ENCODE data around the gene PBX1.

PBX1 gene

DNA sequence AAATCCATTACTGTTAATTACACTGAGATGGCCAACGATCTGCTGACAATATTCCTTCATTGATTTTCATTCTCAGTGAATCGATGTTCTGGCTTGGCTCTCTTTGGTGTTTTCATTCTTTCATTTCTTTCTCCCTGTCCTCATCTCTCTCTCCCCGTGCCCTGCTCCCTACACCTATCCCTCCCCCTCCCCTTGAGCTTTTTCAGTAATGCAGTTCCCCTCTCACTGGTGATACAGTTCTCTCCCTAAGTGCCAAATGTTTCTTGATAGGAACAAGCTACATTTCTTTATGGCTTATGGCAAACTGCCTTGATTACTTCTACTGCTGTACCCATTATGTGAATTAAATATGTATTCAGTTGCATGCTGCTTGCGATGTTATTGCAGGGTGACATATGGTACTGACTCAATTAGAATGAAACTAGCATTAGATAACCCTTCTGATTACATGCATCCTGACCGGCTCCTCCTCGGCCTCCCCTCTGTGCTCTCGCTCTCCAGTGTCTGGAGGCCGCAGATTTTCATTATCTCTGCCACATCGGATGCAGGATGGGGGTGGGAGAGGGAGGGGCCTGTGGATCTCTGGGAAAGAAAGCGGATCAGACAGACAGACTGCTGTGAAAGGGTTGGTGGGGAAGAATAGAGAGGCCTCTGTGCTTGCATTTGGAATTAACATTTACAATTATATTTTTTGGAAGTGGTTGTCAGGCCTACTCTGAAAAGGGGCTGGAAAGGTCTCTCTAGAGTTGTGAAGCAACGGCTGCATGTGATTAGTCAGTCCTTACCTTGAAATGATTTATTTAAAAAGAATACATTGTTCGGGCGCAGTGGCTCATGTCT is 130.9 kb downstream of the PBX1 start:
- no peak overlapping the region for H3K27ac Mint-ChIP-seq
- H3K4me1 Mint-ChIP-seq: no peaks in the 10 kb centered on the region
- no peak for ATAC-seq

DNA sequence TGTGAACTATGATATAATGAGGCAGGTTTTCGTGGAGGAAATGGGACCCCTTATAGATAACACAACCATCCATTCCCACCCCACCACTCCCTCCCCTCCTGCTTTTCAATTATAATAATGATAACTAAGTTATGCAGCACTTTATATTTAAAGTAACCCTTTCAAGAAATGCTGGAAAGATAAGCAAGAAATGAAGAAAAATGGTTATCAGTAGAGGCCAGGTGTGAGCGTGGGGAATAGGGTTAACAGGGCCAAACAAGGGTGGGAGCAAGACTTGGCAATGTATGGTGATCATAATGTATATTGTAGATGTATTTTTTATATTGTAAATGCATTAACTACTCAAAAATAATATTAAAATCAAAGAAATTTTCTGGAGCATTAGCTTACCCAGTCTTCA is 133.4 kb downstream of the PBX1 start:
- DNase-seq (ENCODE audit: low spot score in 2 of 2) (no peak), ATAC-seq (no peak)
- Mint-ChIP-seq H3K36me3 (no peaks in the 10 kb centered on the region), H3K27ac (no peak overlapping the region), H3K9me3 (no peaks in the 10 kb centered on the region), H3K4me3 (no peak overlapping the region), H3K4me1 (no peaks in the 10 kb centered on the region)

More for the DNA sequence above, 130.9 kb downstream of the PBX1 start:
- DNase-seq (ENCODE audit: low spot score in 2 of 2): no peak
- H3K36me3 Mint-ChIP-seq: no peaks in the 10 kb centered on the region
- H3K9me3 Mint-ChIP-seq: no peaks in the 10 kb centered on the region
- H3K4me3 Mint-ChIP-seq: no peak overlapping the region

DNA sequence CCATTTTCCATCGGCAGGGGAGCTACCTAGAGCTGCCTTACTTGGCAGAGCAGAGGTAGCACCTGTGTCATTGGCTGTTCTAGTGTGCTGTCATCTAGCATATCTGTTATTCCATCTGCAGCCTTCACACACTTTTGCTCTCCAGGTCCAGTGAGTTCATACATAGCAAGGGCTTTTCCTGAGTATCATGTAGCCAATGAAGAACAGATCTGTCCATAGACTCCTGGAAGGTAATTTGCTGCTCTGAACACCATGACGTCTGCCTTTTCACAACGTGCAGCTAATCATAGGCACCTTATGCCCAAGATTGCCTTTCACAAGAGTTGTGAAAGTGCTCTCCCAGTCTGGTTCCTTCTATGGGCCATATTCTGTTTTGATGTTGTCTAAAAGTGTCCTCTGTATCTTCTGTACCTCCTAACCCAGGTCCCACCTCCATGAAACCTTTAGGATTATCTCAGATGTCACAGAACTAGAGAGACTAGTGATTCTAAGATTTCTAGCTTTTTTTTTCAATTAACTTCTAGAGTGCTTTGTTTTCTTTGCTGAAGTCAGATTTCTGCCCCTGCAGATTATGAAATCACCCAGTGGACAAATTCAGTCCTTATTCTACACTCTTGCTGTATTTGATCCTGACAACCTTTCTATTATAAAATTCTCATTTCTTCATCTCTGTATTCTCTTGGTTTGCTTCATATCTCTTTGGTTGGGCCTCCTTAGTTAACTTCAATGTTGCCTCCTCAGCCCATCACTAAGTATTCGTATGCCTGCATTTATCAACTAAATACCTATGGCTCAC is 134.8 kb downstream of the PBX1 start:
- DNase-seq (ENCODE audit: low spot score in 2 of 2) (no peak), ATAC-seq (no peak)
- no peak overlapping the region for H3K27ac Mint-ChIP-seq
- no peaks in the 10 kb centered on the region for H3K9me3 Mint-ChIP-seq
- no peaks in the 10 kb centered on the region for H3K4me1 Mint-ChIP-seq
- H3K36me3 Mint-ChIP-seq: no peaks in the 10 kb centered on the region
- no peak overlapping the region for H3K4me3 Mint-ChIP-seq

DNA sequence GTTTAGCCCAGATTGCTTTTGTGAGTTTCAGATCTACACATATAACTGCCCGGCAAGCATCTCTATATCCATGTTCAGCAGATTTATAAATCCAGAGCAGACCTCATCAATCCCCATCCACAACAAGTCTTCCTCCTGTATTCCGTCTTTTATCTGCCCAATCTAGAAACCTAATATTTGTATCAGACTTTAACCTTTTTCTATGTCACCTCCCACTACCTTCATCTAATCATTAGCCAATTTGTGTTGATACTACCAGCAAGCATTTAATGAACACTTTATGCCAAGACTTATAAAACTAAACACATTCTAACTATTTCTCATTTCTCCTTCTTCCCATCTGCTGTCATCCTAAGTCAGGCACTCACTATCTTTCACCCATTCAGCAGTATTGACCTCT is 135.5 kb downstream of the PBX1 start:
- H3K36me3 Mint-ChIP-seq: no peaks in the 10 kb centered on the region
- no peak overlapping the region for H3K4me3 Mint-ChIP-seq
- no peak for DNase-seq (ENCODE audit: low spot score in 2 of 2)
- H3K27ac Mint-ChIP-seq: no peak overlapping the region
- ATAC-seq: no peak
- H3K4me1 Mint-ChIP-seq: no peaks in the 10 kb centered on the region
- no peaks in the 10 kb centered on the region for H3K9me3 Mint-ChIP-seq

DNA sequence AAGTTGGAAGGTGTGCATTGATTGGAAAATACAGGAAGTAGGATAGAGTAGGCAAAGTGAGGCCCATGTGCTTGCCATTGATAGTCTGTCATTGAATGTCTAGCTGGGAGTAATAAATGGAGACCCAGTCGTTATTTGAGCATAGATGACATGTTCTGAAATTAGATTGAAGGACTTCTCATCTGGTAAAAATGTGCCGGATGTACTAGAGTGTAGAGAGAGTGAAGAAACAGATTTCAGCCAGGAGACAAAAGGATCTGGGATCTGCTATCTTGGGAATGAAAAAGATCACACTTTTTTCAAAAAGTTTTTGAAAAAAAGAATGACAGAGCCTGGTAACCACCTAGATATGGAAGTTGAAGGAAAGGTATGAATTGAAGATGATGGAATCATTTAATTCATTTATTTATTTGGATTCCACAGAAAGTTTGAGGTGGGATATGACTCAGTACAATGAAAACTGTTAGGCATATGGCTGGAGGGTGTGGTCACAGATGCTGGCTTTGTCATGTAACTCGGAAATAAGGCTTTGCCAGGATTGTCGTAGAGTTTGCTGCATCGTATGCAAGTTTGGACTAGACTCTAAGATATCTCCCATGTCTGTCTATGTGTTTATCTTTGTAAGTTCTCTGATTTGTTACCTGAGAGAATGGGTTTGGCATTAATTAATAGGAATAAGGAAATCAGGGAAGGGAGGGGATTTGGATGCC is 137.1 kb downstream of the PBX1 start:
- Mint-ChIP-seq H3K27ac (no peak overlapping the region), H3K9me3 (no peaks in the 10 kb centered on the region), H3K4me3 (no peak overlapping the region), H3K36me3 (no peaks in the 10 kb centered on the region), H3K4me1 (no peaks in the 10 kb centered on the region)
- DNase-seq (ENCODE audit: low spot score in 2 of 2): no peak
- no peak for ATAC-seq

DNA sequence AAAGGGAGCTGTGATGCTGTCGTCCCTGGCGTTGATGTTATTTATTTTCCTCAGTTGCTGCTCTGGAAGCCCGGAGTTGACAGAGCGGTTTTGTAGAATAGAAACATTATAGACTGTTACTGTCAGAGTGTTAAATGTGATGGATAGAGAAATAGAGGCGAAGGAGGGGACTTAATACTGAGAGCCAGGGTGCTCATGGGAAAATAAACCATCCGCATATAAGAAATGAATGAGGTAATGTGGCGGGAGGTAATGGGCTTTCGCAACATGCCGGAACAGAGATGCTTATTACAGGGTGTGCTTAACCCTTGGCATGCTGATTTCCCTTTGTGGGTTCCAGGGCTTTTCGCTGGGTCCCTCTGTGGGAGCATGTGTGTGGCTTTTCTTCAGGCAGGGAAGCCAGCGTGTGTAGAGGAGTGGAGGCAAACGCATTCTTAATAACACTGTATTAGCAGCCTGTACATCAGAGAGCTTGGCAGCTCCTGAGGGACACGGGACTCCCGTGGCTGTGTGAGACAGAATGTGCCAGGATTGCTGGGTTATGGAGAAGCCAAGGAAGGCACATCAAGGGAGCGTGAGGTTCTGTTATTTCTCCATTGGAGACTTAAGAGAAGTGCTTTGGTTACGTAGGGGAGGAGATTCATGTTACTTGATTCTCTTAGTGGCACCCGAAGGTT is 141.0 kb downstream of the PBX1 start:
- Mint-ChIP-seq H3K9me3 (no peaks in the 10 kb centered on the region), H3K4me3 (no peak overlapping the region), H3K4me1 (no peaks in the 10 kb centered on the region), H3K27ac (no peak overlapping the region), H3K36me3 (no peaks in the 10 kb centered on the region)
- ATAC-seq (no peak), DNase-seq (ENCODE audit: low spot score in 2 of 2) (no peak)

DNA sequence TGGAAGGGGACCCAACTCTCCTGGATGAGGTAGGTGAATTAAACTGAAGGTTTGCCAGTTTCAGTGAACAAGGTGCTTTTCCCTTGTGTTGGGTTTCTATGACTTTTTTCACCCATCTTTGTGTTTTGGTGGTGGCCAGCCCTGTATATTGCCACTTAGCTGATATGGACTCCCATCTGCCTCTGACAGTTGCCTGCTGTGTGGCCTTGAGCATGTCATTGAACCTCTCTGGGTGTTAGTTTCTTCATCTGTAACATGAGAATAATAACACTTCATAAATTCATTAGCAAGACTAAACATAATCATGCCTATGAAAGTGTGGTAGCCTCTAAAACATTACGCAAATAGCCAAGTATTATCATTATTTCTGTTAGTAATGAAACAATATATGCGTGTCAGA is 141.7 kb downstream of the PBX1 start:
- Mint-ChIP-seq H3K27ac (no peak overlapping the region), H3K36me3 (no peaks in the 10 kb centered on the region), H3K4me1 (no peaks in the 10 kb centered on the region), H3K9me3 (no peaks in the 10 kb centered on the region), H3K4me3 (no peak overlapping the region)
- DNase-seq (ENCODE audit: low spot score in 2 of 2) (no peak), ATAC-seq (no peak)

DNA sequence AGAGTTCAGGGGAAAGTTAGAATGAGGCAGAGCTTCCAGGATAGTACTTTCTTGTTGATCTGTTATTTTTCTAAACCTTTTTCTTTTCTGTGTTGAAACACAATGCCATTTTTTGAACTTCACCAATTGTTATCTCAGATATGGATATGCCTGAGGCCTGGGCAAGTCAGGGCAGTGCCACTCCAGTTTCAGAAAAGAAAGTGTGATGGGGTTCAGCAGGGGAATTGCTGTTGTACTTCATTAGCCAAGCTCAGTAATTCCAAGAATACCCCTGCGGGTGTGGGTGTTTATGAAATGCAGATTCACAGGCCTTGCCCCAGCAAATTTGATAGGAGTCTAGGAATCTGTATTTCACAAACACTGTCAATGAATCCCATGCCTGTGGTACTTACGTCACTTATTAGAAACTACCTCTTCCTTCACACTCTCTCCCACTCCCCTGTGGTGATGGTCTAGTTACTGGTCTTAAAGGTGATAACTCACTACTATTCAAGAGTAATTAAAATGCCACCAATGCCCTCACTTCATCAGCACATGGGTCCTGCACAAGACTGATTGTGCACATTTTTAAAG is 142.3 kb downstream of the PBX1 start:
- Mint-ChIP-seq H3K36me3 (no peaks in the 10 kb centered on the region), H3K4me1 (no peaks in the 10 kb centered on the region), H3K27ac (no peak overlapping the region), H3K9me3 (no peaks in the 10 kb centered on the region), H3K4me3 (no peak overlapping the region)
- DNase-seq (ENCODE audit: low spot score in 2 of 2): no peak
- no peak for ATAC-seq

DNA sequence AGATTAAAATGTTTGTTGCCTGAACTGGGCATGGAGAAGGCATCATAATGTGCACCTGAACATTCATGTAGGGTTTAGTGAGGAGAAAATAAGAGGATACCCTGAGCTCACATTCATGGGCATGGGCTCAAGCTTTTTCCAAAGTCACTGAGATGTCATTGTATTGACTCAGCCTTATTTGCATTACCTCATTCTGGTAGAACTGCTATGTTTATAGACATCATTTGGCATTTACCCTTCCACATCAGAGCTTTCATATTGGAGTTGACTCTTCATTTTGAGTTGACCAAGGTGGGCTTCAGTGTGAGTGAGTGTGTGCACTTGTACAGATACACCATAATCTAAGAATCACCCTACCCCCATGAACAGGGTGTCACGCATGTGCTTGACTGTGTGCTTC is 143.2 kb downstream of the PBX1 start:
- H3K4me3 Mint-ChIP-seq: no peak overlapping the region
- peaks cover 4% of the 10 kb centered on the region for H3K9me3 Mint-ChIP-seq
- ATAC-seq (no peak), DNase-seq (ENCODE audit: low spot score in 2 of 2) (no peak)
- H3K36me3 Mint-ChIP-seq: no peaks in the 10 kb centered on the region
- H3K27ac Mint-ChIP-seq: no peak overlapping the region
- H3K4me1 Mint-ChIP-seq: no peaks in the 10 kb centered on the region

DNA sequence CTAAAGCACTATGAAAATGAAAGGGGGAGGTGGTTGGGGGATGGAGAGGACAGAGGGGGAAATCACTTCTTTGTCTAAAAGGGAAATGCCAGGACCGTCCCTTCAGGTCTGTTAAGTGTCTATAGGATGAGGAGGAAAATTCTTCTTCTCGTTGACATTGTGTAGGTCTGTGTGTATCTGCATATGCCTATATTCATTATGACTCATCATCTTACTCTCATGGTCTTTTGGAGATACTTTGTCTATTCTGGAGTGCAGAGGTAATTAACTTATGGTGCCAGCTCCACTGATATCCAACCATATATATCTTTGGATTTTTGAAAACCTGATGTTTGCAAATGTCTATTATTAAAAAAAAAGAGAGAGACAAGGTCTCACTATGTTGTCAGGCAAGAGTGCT is 143.7 kb downstream of the PBX1 start:
- Mint-ChIP-seq H3K4me3 (no peak overlapping the region), H3K4me1 (no peaks in the 10 kb centered on the region), H3K36me3 (no peaks in the 10 kb centered on the region), H3K27ac (no peak overlapping the region), H3K9me3 (peaks cover 7% of the 10 kb centered on the region)
- no peak for DNase-seq (ENCODE audit: low spot score in 2 of 2)
- ATAC-seq: no peak

DNA sequence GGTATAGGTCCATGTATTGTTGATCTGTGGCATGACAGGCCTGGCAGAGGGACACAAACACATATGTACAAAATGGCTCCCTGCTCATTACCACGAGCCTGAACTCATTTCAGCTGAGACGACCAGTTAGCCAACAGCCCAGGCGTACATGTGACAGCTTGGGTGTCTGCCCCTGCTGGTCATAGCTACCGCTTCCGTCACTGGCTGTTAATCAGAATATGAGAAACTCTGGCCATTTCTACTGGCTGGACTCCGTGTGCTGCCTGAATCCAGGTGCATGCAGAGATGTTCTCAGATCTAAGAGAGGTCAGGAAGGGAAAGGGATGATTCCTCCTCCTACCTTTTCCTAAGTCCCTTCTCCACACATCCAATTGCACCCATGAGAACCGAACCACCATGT is 144.5 kb downstream of the PBX1 start:
- Mint-ChIP-seq H3K9me3 (peaks cover 7% of the 10 kb centered on the region), H3K27ac (no peak overlapping the region), H3K4me1 (no peaks in the 10 kb centered on the region), H3K36me3 (no peaks in the 10 kb centered on the region), H3K4me3 (no peak overlapping the region)
- DNase-seq (ENCODE audit: low spot score in 2 of 2) (no peak), ATAC-seq (no peak)

DNA sequence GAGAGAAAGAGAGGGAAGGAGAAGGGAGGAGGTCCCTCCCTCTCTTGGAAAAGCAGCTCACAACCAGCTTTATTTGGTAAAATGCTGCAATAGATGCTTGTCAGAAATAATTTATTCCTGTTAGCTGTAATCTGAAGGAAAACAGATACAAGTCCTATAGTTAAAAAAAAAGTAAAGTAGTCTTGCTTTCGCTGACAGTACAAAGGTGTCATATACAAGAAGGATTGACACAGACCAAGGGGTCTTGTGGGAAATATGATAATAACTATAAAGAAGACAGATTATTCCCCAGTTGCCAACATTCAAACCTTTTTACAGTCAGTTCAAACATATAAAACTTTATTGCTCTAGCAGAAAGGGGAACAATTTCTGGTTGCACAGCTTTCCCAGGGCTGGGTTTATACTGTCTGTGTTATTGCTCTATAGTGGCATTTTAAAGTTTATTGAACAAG is 145.0 kb downstream of the PBX1 start:
- peaks cover 7% of the 10 kb centered on the region for H3K9me3 Mint-ChIP-seq

DNA sequence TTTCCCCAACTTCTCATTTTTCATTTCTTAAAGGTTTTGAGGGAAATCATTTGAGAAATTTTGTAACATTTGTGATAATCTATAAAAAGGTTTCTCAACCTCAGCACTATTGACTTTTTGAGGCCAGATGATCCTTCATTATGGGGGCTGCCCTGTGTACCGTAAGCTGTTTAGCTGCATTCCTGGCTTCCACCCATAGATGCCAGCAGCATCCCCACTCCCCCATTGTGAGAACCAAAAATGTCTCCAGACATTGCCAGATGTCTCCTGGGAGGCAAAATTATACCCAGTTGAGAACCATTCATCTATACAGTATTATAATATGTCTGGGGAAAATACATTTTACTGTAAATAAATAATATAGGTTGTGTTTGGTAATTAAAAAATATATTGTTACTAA is 146.0 kb downstream of the PBX1 start:
- H3K27ac Mint-ChIP-seq: no peak overlapping the region
- no peak for DNase-seq (ENCODE audit: low spot score in 2 of 2)
- ATAC-seq: no peak
- no peaks in the 10 kb centered on the region for H3K36me3 Mint-ChIP-seq
- no peaks in the 10 kb centered on the region for H3K4me1 Mint-ChIP-seq
- no peak overlapping the region for H3K4me3 Mint-ChIP-seq
- H3K9me3 Mint-ChIP-seq: peaks cover 7% of the 10 kb centered on the region

More for the DNA sequence above, 145.0 kb downstream of the PBX1 start:
- Mint-ChIP-seq H3K4me3 (no peak overlapping the region), H3K4me1 (no peaks in the 10 kb centered on the region), H3K27ac (no peak overlapping the region), H3K36me3 (no peaks in the 10 kb centered on the region)
- no peak for ATAC-seq
- no peak for DNase-seq (ENCODE audit: low spot score in 2 of 2)

DNA sequence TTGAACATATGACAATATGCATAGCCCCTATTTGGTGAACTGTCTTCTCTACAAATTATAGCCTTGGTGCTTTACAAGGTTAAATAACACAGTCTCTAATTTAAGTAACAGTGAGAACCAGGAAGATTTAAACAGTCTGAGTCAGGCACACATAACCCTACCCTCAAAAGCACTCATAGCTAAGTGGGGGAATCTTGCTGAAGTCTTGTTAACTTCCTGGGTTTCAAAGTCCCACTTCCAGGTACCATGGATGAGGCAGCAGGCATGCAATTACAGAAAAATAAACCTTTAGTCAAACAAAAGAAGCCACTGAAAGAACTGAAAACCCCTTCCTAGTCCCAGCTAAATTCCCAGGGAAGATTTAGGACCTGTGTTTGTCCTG is 147.6 kb downstream of the PBX1 start:
- no peak for ATAC-seq
- no peak for DNase-seq (ENCODE audit: low spot score in 2 of 2)
- peaks cover 7% of the 10 kb centered on the region for H3K9me3 Mint-ChIP-seq
- H3K4me3 Mint-ChIP-seq: no peak overlapping the region
- no peaks in the 10 kb centered on the region for H3K4me1 Mint-ChIP-seq
- H3K27ac Mint-ChIP-seq: no peak overlapping the region
- no peaks in the 10 kb centered on the region for H3K36me3 Mint-ChIP-seq

DNA sequence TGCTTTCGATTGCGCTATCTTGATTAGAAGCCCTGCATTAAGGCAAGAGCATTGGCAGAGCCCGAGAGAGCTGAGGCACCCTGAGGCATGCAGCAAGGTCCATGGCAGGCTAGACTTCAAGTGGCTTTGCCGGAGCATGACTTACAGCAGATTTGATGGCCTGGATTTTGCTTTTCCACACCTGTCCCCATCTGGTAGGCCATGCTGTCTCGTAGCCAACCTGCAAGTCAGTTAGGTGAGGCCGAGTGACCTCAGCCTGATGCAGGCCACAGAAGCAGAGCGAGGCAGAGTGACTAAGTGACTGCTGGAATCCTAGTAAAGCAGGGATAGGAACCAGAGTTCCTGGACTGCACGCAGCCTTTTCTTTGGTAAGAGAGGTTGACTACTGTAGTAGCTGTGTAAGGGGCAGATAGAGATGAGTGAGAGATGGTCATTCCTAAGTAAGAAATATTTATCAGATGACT is 148.9 kb downstream of the PBX1 start:
- Mint-ChIP-seq H3K9me3 (peaks cover 7% of the 10 kb centered on the region), H3K4me1 (no peaks in the 10 kb centered on the region), H3K36me3 (no peaks in the 10 kb centered on the region), H3K27ac (no peak overlapping the region), H3K4me3 (no peak overlapping the region)
- ATAC-seq (no peak), DNase-seq (ENCODE audit: low spot score in 2 of 2) (no peak)

Measured in stimulated activated effector memory CD8-positive, alpha-beta T cell treated with anti-CD3 and anti-CD28 coated beads, Interleukin-12 subunit alpha, Interleukin-12 subunit beta, amount 100 ng/mL, for 72 hours (primary cell).